SK-N-SH (cell line): Measurements from ENCODE around the gene CEP162. TPM values are rescaled to one million over a fixed set of nuclear protein-coding genes. Genes with fewer than 3 reads are reported as not detected.
"Not testable (repeated sequence)": the region's sequence is repeated elsewhere in the genome, so short reads cannot be mapped to it uniquely, and the experiment has no call there.

Source experiments
- CTCF ChIA-PET: fragments of 300-600, 350-600 bp; formaldehyde crosslinking; extraction: SDS; loops from one replicate; lab custom pipeline; 2021; lab: Yijun Ruan, JAX
- POLR2A ChIA-PET: fragments of 350-600 bp; sonication (Branson Sonifier 250); formaldehyde crosslinking; extraction: SDS; loops from one replicate; lab custom pipeline; 2020; ENCODE audit warnings: antibody characterized with exemption, inconsistent platforms; lab: Yijun Ruan, JAX
- DNase-seq: peaks from one replicate; pipeline ENCODE4 v3.0.0; 2012
- H2AFZ ChIP-seq: fragments of 200-600 bp; sonication (generic); 2 replicates; pipeline ENCODE4 v1.8.1; 2016; ENCODE audit warnings: antibody characterized with exemption, mild to moderate bottlenecking, low read depth
- H3F3A ChIP-seq: fragments of 200-600 bp; sonication (generic); replicated peaks from 2 replicates; pipeline ENCODE3; 2016; ENCODE audit warnings: antibody characterized with exemption, mild to moderate bottlenecking; ENCODE audit not compliant: insufficient read depth
- H3K27ac ChIP-seq, 2 experiments: fragments of 200-500 bp in 1 of 2; fragments of 200-600 bp in 1 of 2; sonication (Bioruptor generic) in 1 of 2; sonication (generic), shearing (Covaris generic) in 1 of 2; 2 replicates each; pipeline versions ENCODE4 v1.5.1 to v1.6.1; 2014 to 2016; ENCODE audit warnings: low read depth in 2 of 2, inconsistent platforms in 1 of 2, low read length in 1 of 2, mild to moderate bottlenecking in 1 of 2, mixed read lengths in 1 of 2
- H3K27me3 ChIP-seq: fragments of 200-600 bp; sonication (generic), shearing (Covaris generic); 2 replicates; pipeline ENCODE4 v1.6.1; 2016; ENCODE audit warnings: mixed run types; ENCODE audit not compliant: insufficient read depth
- H3K36me3 ChIP-seq, 2 experiments: fragments of 200-500 bp in 1 of 2; fragments of 200-600 bp in 1 of 2; sonication (Bioruptor generic) in 1 of 2; sonication (generic) in 1 of 2; replicated peaks in 1 of 2; 2 replicates each; pipeline versions ENCODE3 to v1.5.1; 2014 to 2016; ENCODE audit warnings: low read length in 1 of 2, mild to moderate bottlenecking in 1 of 2; ENCODE audit not compliant: insufficient read depth in 2 of 2, control insufficient read depth in 1 of 2
- H3K4me1 ChIP-seq, 2 experiments: fragments of 200-500 bp in 1 of 2; fragments of 200-600 bp in 1 of 2; sonication (Bioruptor generic) in 1 of 2; sonication (generic), shearing (Covaris generic) in 1 of 2; 2 replicates each; pipeline versions ENCODE4 v1.5.1 to v1.6.1; 2014 to 2016; ENCODE audit warnings: low read depth in 1 of 2, low read length in 1 of 2, mixed run types in 1 of 2; ENCODE audit not compliant: insufficient read depth in 2 of 2, control insufficient read depth in 1 of 2
- H3K4me2 ChIP-seq: fragments of 200-600 bp; sonication (generic), shearing (Covaris generic); 2 replicates; pipeline ENCODE4 v1.6.1; 2017; ENCODE audit warnings: mixed run types
- H3K4me3 ChIP-seq, 2 experiments: fragments of 200-500 bp in 1 of 2; fragments of 200-600 bp in 1 of 2; sonication (Bioruptor generic) in 1 of 2; sonication (generic), shearing (Covaris generic) in 1 of 2; 2 replicates each; pipeline versions ENCODE4 v1.5.1 to v1.8.1; 2014 to 2016; ENCODE audit warnings: low read depth in 2 of 2, inconsistent platforms in 1 of 2, low read length in 1 of 2, mild to moderate bottlenecking in 1 of 2, mixed read lengths in 1 of 2, moderate library complexity in 1 of 2
- H3K79me2 ChIP-seq: fragments of 200-600 bp; sonication (generic); 2 replicates; pipeline ENCODE4 v1.8.1; 2017; ENCODE audit warnings: mild to moderate bottlenecking; ENCODE audit not compliant: insufficient read depth
- H3K9ac ChIP-seq: fragments of 200-600 bp; sonication (generic); 2 replicates; pipeline ENCODE4 v1.6.1; 2017; ENCODE audit warnings: mixed run types
- H3K9me2 ChIP-seq: fragments of 200-600 bp; sonication (generic); 2 replicates; pipeline ENCODE4 v1.6.1; 2017; ENCODE audit warnings: mixed run types
- H3K9me3 ChIP-seq: fragments of 200-600 bp; sonication (generic); 2 replicates; pipeline ENCODE4 v1.6.1; 2017; ENCODE audit warnings: mixed run types, mild to moderate bottlenecking, moderate library complexity
- H4K20me1 ChIP-seq: fragments of 200-600 bp; sonication (generic); 2 replicates; pipeline ENCODE4 v1.6.1; 2017; ENCODE audit warnings: mild to moderate bottlenecking, mixed run types; ENCODE audit not compliant: insufficient read depth
- EP300 ChIP-seq, 2 experiments: IDR thresholded peaks; 2 replicates each; pipeline versions ENCODE4 v1.4.0 to v1.6.1; 2012; ENCODE audit warnings: borderline replicate concordance in 1 of 2, low read depth in 1 of 2, low read length in 1 of 2
- EZH2phosphoT487 ChIP-seq: fragments of 200-600 bp; sonication (generic); IDR thresholded peaks from 2 replicates; pipeline ENCODE4 v1.6.1; 2017; ENCODE audit warnings: low read depth, mixed run types, mild to moderate bottlenecking, antibody characterized with exemption, moderate library complexity, borderline replicate concordance
- GABPA ChIP-seq: IDR thresholded peaks from 2 replicates; pipeline ENCODE4 v1.4.0; 2012; ENCODE audit warnings: low read depth, mild to moderate bottlenecking
- MEF2A ChIP-seq: IDR thresholded peaks from 2 replicates; pipeline ENCODE4 v1.4.0; 2012; ENCODE audit warnings: low read depth, borderline replicate concordance
- RFX5 ChIP-seq: IDR thresholded peaks from 2 replicates; pipeline ENCODE4 v1.6.1; 2012; ENCODE audit warnings: mild to moderate bottlenecking, improper control_type of control experiment, low read length
- SIN3A ChIP-seq: IDR thresholded peaks from 2 replicates; pipeline ENCODE4 v1.6.1; 2012; ENCODE audit warnings: low read depth, mild to moderate bottlenecking, low read length, moderate library complexity, borderline replicate concordance
- TEAD4 ChIP-seq: IDR thresholded peaks from 2 replicates; pipeline ENCODE4 v1.4.0; 2012; ENCODE audit warnings: mild to moderate bottlenecking, borderline replicate concordance; ENCODE audit not compliant: insufficient read depth
- USF2 ChIP-seq: fragments of 150-350 bp; IDR thresholded peaks from 2 replicates; pipeline ENCODE4 v1.6.1; 2017; ENCODE audit warnings: antibody characterized with exemption, low read length, low read depth, borderline replicate concordance
- WGBS: methylation state at CpG from one replicate; pipeline ENCODE4 v1.1.6; 2017; ENCODE audit warnings: low lambda C conversion rate; 5-methylcytosine and 5-hydroxymethylcytosine counted together
- polyA plus RNA-seq, 3 experiments: library from polyadenylated mRNA; depleted of rRNA; stranded (reverse); fragments of >200 nt; gene quantifications; 2 replicates each; pipeline ENCODE4 v1.2.3, GENCODE V29; 2012
- TF ChIP-seq, protein P1 (sequence below): fragments of 150-350 bp; IDR thresholded peaks from 2 replicates; pipeline ENCODE4 v1.6.1; 2016; ENCODE audit warnings: mild to moderate bottlenecking, low read depth, low read length
- TF ChIP-seq, protein P2 (sequence below): fragments of 200-600 bp; sonication (generic); IDR thresholded peaks from 2 replicates; pipeline ENCODE4 v1.6.1; 2017; ENCODE audit warnings: antibody characterized with exemption, mild to moderate bottlenecking, moderate library complexity
- TF ChIP-seq, protein P3 (sequence below): IDR thresholded peaks from 2 replicates; pipeline ENCODE4 v1.4.0; 2012; ENCODE audit warnings: low read depth

Gene CEP162
- polyA plus RNA-seq, 1 of the 3 experiments (the other 2 are of a cell fraction): 1.2 TPM

DNA sequence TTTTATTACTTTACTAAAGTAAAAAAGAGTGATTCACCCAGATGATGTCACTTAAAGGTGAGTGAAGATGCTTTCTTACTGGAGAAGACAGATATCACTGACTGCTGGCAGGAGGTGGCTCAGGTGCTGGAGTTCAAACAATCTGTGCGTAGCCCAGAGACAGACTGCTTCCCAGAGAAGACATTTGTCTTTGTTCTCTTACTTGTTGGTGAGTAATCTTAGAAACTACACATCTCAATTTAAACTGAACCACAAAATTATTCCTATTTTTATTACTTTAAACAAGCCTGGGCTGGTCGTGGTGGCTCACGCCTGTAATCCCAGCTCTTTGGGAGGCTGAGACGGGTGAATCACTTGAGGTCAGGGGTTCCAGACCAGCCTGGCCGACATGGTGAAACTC lies 92.2 kb downstream of the CEP162 start:
- WGBS: 98% methylated on average over 5 of the region's 5 CpGs
- Histone ChIP-seq H3F3A (no peaks in the 10 kb centered on the region), H2AFZ (no peak overlapping the region), H3K9me2 (no peaks in the 10 kb centered on the region), H3K4me1 (0 out of 4 replicates have a peak, but pooled peaks cover 0 to 4% of the 10 kb centered on the region in 2 experiments), H4K20me1 (no peaks in the 10 kb centered on the region), H3K36me3 (peaks cover 6 to 10% of the 10 kb centered on the region in 2 experiments), H3K4me3 (no peak overlapping the region), H3K9me3 (no peaks in the 10 kb centered on the region), H3K4me2 (no peak overlapping the region), H3K9ac (no peak overlapping the region), H3K27ac (no peak overlapping the region), H3K79me2 (no peaks in the 10 kb centered on the region), H3K27me3 (no peaks in the 10 kb centered on the region)
- ChIA-PET POLR2A (no interaction called here), CTCF (no interaction called here)
- DNase-seq: no peak
- no peak for TF ChIP-seq SIN3A
- TF ChIP-seq, protein P1, sequence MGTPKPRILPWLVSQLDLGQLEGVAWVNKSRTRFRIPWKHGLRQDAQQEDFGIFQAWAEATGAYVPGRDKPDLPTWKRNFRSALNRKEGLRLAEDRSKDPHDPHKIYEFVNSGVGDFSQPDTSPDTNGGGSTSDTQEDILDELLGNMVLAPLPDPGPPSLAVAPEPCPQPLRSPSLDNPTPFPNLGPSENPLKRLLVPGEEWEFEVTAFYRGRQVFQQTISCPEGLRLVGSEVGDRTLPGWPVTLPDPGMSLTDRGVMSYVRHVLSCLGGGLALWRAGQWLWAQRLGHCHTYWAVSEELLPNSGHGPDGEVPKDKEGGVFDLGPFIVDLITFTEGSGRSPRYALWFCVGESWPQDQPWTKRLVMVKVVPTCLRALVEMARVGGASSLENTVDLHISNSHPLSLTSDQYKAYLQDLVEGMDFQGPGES: no peak
- no peak for TF ChIP-seq GABPA
- TF ChIP-seq RFX5: no peak
- TF ChIP-seq TEAD4: no peak
- TF ChIP-seq MEF2A: no peak
- TF ChIP-seq EP300 (IDR thresholded peaks at IDR 0.05; ENCODE audit: borderline replicate concordance in 1 of 2, low read depth in 1 of 2, low read length in 1 of 2): no peak
- TF ChIP-seq, protein P2, sequence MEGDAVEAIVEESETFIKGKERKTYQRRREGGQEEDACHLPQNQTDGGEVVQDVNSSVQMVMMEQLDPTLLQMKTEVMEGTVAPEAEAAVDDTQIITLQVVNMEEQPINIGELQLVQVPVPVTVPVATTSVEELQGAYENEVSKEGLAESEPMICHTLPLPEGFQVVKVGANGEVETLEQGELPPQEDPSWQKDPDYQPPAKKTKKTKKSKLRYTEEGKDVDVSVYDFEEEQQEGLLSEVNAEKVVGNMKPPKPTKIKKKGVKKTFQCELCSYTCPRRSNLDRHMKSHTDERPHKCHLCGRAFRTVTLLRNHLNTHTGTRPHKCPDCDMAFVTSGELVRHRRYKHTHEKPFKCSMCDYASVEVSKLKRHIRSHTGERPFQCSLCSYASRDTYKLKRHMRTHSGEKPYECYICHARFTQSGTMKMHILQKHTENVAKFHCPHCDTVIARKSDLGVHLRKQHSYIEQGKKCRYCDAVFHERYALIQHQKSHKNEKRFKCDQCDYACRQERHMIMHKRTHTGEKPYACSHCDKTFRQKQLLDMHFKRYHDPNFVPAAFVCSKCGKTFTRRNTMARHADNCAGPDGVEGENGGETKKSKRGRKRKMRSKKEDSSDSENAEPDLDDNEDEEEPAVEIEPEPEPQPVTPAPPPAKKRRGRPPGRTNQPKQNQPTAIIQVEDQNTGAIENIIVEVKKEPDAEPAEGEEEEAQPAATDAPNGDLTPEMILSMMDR: no peak
- TF ChIP-seq USF2: no peak
- no peak for TF ChIP-seq EZH2phosphoT487
- TF ChIP-seq, protein P3, sequence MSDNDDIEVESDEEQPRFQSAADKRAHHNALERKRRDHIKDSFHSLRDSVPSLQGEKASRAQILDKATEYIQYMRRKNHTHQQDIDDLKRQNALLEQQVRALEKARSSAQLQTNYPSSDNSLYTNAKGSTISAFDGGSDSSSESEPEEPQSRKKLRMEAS: no peak

- H4K20me1 ChIP-seq, H3K36me3 ChIP-seq, POLR2A ChIA-PET, H3K9me3 ChIP-seq, H3K27ac ChIP-seq, H3F3A ChIP-seq, H3K79me2 ChIP-seq, H3K9me2 ChIP-seq, H3K9ac ChIP-seq, H3K27me3 ChIP-seq, H3K4me2 ChIP-seq, DNase-seq, H3K4me1 ChIP-seq, CTCF ChIA-PET, H3K4me3 ChIP-seq, H2AFZ ChIP-seq: not testable (repeated sequence)
- 96% methylated on average over 8 of the region's 9 CpGs for WGBS
These were observed 94.1 kb downstream of the CEP162 start for GRCh38 chr6:84133385-84133784.

GRCh38 chr6:84129588-84129987 lies 97.9 kb downstream of the CEP162 start:
- H3K79me2 ChIP-seq, H3K9ac ChIP-seq, H3K27me3 ChIP-seq, H4K20me1 ChIP-seq, H3K9me3 ChIP-seq, POLR2A ChIA-PET, H3K27ac ChIP-seq, H3F3A ChIP-seq, H2AFZ ChIP-seq, H3K4me1 ChIP-seq, H3K4me3 ChIP-seq, H3K4me2 ChIP-seq, DNase-seq, CTCF ChIA-PET, H3K9me2 ChIP-seq: not testable (repeated sequence)
- peaks cover 5 to 16% of the 10 kb centered on the region in 2 experiments for H3K36me3 ChIP-seq
- WGBS: 84% methylated on average over 1 of the region's 1 CpG
